Measurements from ENCODE around the gene POC1A.

GRCh38 chr3:52140769-52141168 lies 13.5 kb downstream of the POC1A start:
- TF ChIP-seq CTCF (conservative IDR thresholded peaks at IDR 0.05) (no peak), ZFX (IDR thresholded peaks at IDR 0.05) (no peak)

All from C4-2B (cell line).